ENCODE results near the gene WDTC1.

Gene WDTC1

DNA sequence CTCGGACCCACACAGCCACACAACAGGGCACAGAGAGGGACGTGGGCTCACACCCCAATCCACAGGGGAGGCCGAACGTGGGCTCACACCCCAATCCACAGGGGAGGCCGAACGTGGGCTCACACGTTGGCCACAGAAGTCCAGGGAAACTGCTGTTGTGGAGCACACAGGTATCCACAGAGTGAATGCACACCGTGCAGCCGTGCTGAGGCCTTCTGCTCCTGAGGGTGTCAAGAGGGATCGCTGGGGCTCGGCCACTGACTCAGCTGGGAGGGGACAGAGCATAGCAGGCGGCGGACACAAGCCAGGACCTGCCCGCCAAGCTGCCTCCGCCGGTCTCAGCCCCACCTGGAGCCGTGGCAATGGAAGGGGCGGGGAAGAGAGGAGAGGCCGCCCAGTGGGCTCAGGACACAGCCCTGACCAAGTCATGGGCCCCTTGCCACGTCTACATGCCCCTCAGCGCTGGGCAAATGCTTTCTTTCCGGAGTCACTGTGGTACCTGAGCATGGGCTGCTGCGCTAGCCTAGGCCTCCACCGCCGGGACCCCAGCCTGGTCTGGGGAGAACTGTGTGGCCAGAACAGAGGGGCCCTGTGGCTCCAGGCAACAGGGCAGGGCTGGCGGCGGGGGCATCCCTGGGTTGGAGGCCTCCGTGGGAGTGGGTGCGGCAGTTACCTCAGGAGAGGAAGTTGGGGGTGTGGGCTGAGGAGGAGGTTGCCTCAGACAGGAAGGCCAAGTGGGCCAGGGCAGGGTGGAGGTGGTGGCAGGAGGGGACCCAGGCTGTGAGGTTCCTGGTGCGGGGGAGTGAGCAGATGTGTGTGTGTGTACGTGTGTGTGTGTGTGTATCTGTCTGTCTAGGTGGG, 108.6 kb downstream of the WDTC1 start:
- Histone ChIP-seq H3K4me1 (ENCODE audit: insufficient read depth, low read length, severe bottlenecking) (peaks cover 39% of the 10 kb centered on the region), H3F3A (ENCODE audit: insufficient read depth, low read length) (no peaks in the 10 kb centered on the region), H3K27ac (ENCODE audit: low read depth, low read length, poor library complexity, severe bottlenecking) (peak overlapping the region; percentile 73), H3K36me3 (ENCODE audit: insufficient read depth, low read length) (no peaks in the 10 kb centered on the region), H3K27me3 (ENCODE audit: insufficient read depth, low read length) (no peaks in the 10 kb centered on the region), H3K4me3 (ENCODE audit: low read depth, low read length, poor library complexity, severe bottlenecking) (peak overlapping the region; percentile 79), H3K9me3 (ENCODE audit: low read length) (no peaks in the 10 kb centered on the region), H3K9me2 (ENCODE audit: low read depth, low read length) (no peaks in the 10 kb centered on the region), H2AFZ (ENCODE audit: low read length) (no peak overlapping the region), H3K4me2 (ENCODE audit: low read length) (peak overlapping the region; percentile 93), H3K9ac (ENCODE audit: low read length) (peak overlapping the region; percentile 76), H3K79me2 (ENCODE audit: insufficient read depth, low read length) (no peaks in the 10 kb centered on the region), H4K20me1 (ENCODE audit: insufficient read depth, low read length) (no peaks in the 10 kb centered on the region)
- no peak for TF ChIP-seq CTCF (IDR thresholded peaks at IDR 0.05; ENCODE audit: low read length)
- no peak for TF ChIP-seq EZH2 (IDR thresholded peaks at IDR 0.05; ENCODE audit: borderline replicate concordance, low read length)

DNA sequence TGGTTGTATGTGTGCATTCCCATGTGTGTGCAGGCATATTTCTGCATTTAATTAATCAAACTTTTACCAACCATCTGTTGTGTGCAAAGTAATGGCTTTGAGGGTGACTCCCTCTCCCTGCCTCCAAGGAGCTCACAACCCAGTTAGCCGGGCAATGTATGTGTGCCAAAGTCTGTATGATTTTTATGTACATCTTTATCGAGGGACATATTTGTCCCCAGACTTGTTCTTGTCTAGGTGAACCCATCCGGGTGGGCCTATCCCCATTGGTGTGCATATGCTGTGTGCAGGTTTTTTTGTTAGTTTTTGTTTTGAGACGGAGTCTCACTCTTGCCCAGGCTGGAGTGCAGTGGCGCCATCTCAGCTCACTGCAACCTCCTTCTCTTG, 109.2 kb downstream of the WDTC1 start:
- Histone ChIP-seq H3K27ac (ENCODE audit: low read depth, low read length, poor library complexity, severe bottlenecking) (peak overlapping the region; percentile 73), H2AFZ (ENCODE audit: low read length) (no peak overlapping the region), H3K9me2 (ENCODE audit: low read depth, low read length) (no peaks in the 10 kb centered on the region), H3K27me3 (ENCODE audit: insufficient read depth, low read length) (no peaks in the 10 kb centered on the region), H3K79me2 (ENCODE audit: insufficient read depth, low read length) (no peaks in the 10 kb centered on the region), H4K20me1 (ENCODE audit: insufficient read depth, low read length) (no peaks in the 10 kb centered on the region), H3K9me3 (ENCODE audit: low read length) (no peaks in the 10 kb centered on the region), H3F3A (ENCODE audit: insufficient read depth, low read length) (no peaks in the 10 kb centered on the region), H3K4me3 (ENCODE audit: low read depth, low read length, poor library complexity, severe bottlenecking) (peak overlapping the region; percentile 79), H3K4me2 (ENCODE audit: low read length) (peak overlapping the region; percentile 93), H3K36me3 (ENCODE audit: insufficient read depth, low read length) (no peaks in the 10 kb centered on the region), H3K4me1 (ENCODE audit: insufficient read depth, low read length, severe bottlenecking) (peaks cover 39% of the 10 kb centered on the region), H3K9ac (ENCODE audit: low read length) (peak overlapping the region; percentile 76; the same call in 1 of the 2 replicates)
- TF ChIP-seq EZH2 (IDR thresholded peaks at IDR 0.05; ENCODE audit: borderline replicate concordance, low read length): no peak
- TF ChIP-seq CTCF (IDR thresholded peaks at IDR 0.05; ENCODE audit: low read length): no peak

- H3K4me1 ChIP-seq (ENCODE audit: insufficient read depth, low read length, severe bottlenecking): peaks cover 43% of the 10 kb centered on the region
- H2AFZ ChIP-seq (ENCODE audit: low read length): no peak overlapping the region
- H3K27ac ChIP-seq (ENCODE audit: low read depth, low read length, poor library complexity, severe bottlenecking): no peak overlapping the region
- H3K9me3 ChIP-seq (ENCODE audit: low read length): no peaks in the 10 kb centered on the region
- no peaks in the 10 kb centered on the region for H3K79me2 ChIP-seq (ENCODE audit: insufficient read depth, low read length)
- no peak overlapping the region for H3K4me2 ChIP-seq (ENCODE audit: low read length)
- H3K36me3 ChIP-seq (ENCODE audit: insufficient read depth, low read length): no peaks in the 10 kb centered on the region
- TF ChIP-seq CTCF (IDR thresholded peaks at IDR 0.05; ENCODE audit: low read length): no peak
- no peak for TF ChIP-seq EZH2 (IDR thresholded peaks at IDR 0.05; ENCODE audit: borderline replicate concordance, low read length)
- H4K20me1 ChIP-seq (ENCODE audit: insufficient read depth, low read length): no peaks in the 10 kb centered on the region
- H3K4me3 ChIP-seq (ENCODE audit: low read depth, low read length, poor library complexity, severe bottlenecking): no peak overlapping the region
- H3K27me3 ChIP-seq (ENCODE audit: insufficient read depth, low read length): no peaks in the 10 kb centered on the region
- H3K9me2 ChIP-seq (ENCODE audit: low read depth, low read length): no peaks in the 10 kb centered on the region
- no peaks in the 10 kb centered on the region for H3F3A ChIP-seq (ENCODE audit: insufficient read depth, low read length)
- H3K9ac ChIP-seq (ENCODE audit: low read length): no peak overlapping the region
Measured at GRCh38 chr1:27345272-27345671, 110.8 kb downstream of the WDTC1 start.
